Measurements from ENCODE around the gene SHISA9.

DNA sequence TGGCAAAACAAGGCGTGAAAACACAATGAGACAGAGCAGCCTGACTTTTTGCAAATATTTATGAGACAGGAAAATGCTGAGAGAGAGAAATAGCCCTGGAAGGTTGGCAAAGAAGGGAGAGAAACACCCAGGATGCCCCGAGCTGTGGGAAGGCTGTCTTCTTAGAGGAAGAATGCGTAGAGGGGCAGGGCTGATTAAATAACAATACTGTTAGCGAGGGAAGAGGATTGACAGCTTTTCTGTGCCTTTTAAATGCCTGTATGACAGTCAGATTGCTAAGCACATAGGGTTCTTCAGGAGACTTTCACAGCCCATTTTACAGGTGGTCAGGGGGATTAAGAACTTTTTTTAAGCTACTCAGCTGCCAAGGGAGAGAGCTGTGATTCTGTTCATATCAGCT is 219.2 kb downstream of the SHISA9 start:
- TF ChIP-seq, protein P1, sequence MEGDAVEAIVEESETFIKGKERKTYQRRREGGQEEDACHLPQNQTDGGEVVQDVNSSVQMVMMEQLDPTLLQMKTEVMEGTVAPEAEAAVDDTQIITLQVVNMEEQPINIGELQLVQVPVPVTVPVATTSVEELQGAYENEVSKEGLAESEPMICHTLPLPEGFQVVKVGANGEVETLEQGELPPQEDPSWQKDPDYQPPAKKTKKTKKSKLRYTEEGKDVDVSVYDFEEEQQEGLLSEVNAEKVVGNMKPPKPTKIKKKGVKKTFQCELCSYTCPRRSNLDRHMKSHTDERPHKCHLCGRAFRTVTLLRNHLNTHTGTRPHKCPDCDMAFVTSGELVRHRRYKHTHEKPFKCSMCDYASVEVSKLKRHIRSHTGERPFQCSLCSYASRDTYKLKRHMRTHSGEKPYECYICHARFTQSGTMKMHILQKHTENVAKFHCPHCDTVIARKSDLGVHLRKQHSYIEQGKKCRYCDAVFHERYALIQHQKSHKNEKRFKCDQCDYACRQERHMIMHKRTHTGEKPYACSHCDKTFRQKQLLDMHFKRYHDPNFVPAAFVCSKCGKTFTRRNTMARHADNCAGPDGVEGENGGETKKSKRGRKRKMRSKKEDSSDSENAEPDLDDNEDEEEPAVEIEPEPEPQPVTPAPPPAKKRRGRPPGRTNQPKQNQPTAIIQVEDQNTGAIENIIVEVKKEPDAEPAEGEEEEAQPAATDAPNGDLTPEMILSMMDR (IDR thresholded peaks at IDR 0.05), result no peak
- TF ChIP-seq ZFX (IDR thresholded peaks at IDR 0.05; ENCODE audit: borderline replicate concordance), result no peak

Data from 22Rv1 (cell line).